Ovary (tissue), 9 donors: Measurements from ENCODE around the gene RNF217. TPM values are rescaled to one million over a fixed set of nuclear protein-coding genes. Genes with fewer than 3 reads are reported as not detected.

ENCODE experiments used
- DNase-seq, 5 donors: peaks; one replicate each; pipeline ENCODE4 v3.0.0-alpha.2; 2019 to 2020
- H3K27ac ChIP-seq, 2 donors: fragments of 200-600 bp; one replicate each; pipeline versions ENCODE4 v1.5.1 to v1.8.0; 2019 to 2022
- H3K27me3 ChIP-seq: fragments of 200-600 bp; one replicate; pipeline ENCODE4 v1.8.0; 2022
- H3K36me3 ChIP-seq: fragments of 200-600 bp; sonication (generic); one replicate; pipeline ENCODE4 v1.5.1; 2019
- H3K4me1 ChIP-seq: one replicate; pipeline ENCODE4 v1.8.1; 2013; ENCODE audit warnings: mild to moderate bottlenecking, moderate library complexity; ENCODE audit not compliant: insufficient read depth
- H3K4me3 ChIP-seq: fragments of 200-600 bp; sonication (generic); one replicate; pipeline ENCODE4 v1.5.1; 2017
- H3K9me3 ChIP-seq, 2 donors: fragments of 200-600 bp in 1 of 2; sonication (generic) in 1 of 2; one replicate each; pipeline versions ENCODE4 v1.5.1 to v1.8.1; 2013 to 2019; ENCODE audit warnings: mild to moderate bottlenecking in 1 of 2, moderate library complexity in 1 of 2
- CTCF ChIP-seq, 3 donors: fragments of 450-650 bp in 2 of 3; fragments of 200-600 bp in 1 of 3; IDR thresholded peaks; one replicate each; pipeline versions ENCODE4 v1.5.1 to v1.8.0; 2016 to 2022; ENCODE audit warnings: antibody characterized with exemption in 3 of 3, mild to moderate bottlenecking in 1 of 3
- EP300 ChIP-seq: sonication (generic); formaldehyde crosslinking; IDR thresholded peaks from one replicate; pipeline ENCODE4 v1.6.1; 2017; ENCODE audit warnings: antibody characterized with exemption
- POLR2A ChIP-seq: fragments of 450-650 bp; IDR thresholded peaks from one replicate; pipeline ENCODE4 v1.6.1; 2017; ENCODE audit warnings: antibody characterized with exemption, mild to moderate bottlenecking, moderate library complexity
- WGBS, 3 donors: extraction: QIAGEN DNeasy Blood & Tissue Kit in 1 of 3; methylation state at CpG; one replicate each; pipeline versions ENCODE4 v1.1.5 to v1.1.7; 2013 to 2017; 5-methylcytosine and 5-hydroxymethylcytosine counted together
- intact Hi-C, 4 donors: fragments of 100-400 bp; cut with DNase I; formaldehyde crosslinking; loops; one replicate each; pipeline versions ENCODE4 v1.11.0 to v1.15.1; 2022 to 2023
- polyA plus RNA-seq, 2 donors: library from polyadenylated mRNA; stranded (reverse); fragments of 200-250 nt in 1 of 2; fragments of 350-450 nt in 1 of 2; fragmentation: Illumina TruSeq in 1 of 2; extraction: RNeasy Lipid Tissue Mini Kit (QIAGEN cat#74804) in 1 of 2; gene quantifications; one replicate each; pipeline ENCODE4 v1.2.3, GENCODE V29; 2013 to 2014
- total RNA-seq, 7 donors: library from RNA; depleted of rRNA in 2 of 7; stranded (reverse); fragments of >200 nt in 2 of 7; fragmentation: NEBNext Ultra II Directional in 3 of 7; extraction: Animal tissue kit (Norgen Biotek cat#: 25700) in 3 of 7; gene quantifications; one replicate each; pipeline versions ENCODE4 v1.1.0 to v1.2.4, GENCODE V29; 2016 to 2023
- donor health status: DM: no; HTN: no; CAD: no; lungs with moderate emphysema.
- donor health status: DM: no; HTN: no; CAD: no.
- donor health status: Bipolar disorder and iron deficiency.
- donor health status: DM: yes; HTN: yes; CAD: no.
- donor health status: DM: no; HTN: no; CAD: no.
- donor health status: DM: yes; HTN: yes; CAD: no.

RNF217 gene
- total and polyA plus RNA-seq, 9 donors: 5.8 to 40.4 (median 33.6) TPM

DNA sequence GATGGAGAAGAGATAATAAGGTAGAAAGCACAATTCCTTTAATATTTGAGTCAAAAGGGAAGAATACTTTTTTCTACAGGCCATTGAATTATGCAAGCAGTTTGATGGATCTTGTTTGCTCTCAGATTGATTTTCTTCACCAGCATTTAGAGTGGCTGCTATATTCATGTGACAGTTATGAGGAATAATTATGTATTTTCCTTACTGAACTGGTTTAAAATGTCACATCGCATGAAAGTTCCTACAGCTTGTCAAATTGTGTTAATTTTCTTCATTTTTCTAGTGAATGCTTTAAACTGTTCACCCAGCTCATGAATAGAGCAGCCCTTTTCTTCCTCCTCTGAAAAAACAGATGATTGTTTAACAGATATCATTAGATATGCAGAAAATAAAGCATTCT is 153.9 kb downstream of the RNF217 start:
- no peaks in the 10 kb centered on the region for H3K27me3 ChIP-seq
- no peaks in the 10 kb centered on the region for H3K36me3 ChIP-seq
- no peaks in the 10 kb centered on the region for H3K9me3 ChIP-seq
- WGBS, 3 donors: 83 to 92% (median 90%) methylated on average over 1 of the region's 1 CpG
- no peaks in the 10 kb centered on the region for H3K4me1 ChIP-seq
- intact Hi-C loops: no loop called here
- no peak overlapping the region for H3K4me3 ChIP-seq
- no peak overlapping the region for H3K27ac ChIP-seq
- DNase-seq: no peak
- no peak for TF ChIP-seq CTCF (IDR thresholded peaks at IDR 0.05)
- no peak for TF ChIP-seq EP300
- TF ChIP-seq POLR2A: no peak

GRCh38 chr6:125116710-125117109 is 154.5 kb downstream of the RNF217 start:
- Histone ChIP-seq H3K27ac (no peak overlapping the region), H3K36me3 (no peaks in the 10 kb centered on the region), H3K27me3 (no peaks in the 10 kb centered on the region), H3K9me3 (no peaks in the 10 kb centered on the region), H3K4me1 (no peaks in the 10 kb centered on the region), H3K4me3 (no peak overlapping the region)
- intact Hi-C loops: no loop called here
- 88 to 91% (median 91%) methylated on average over 4 of the region's 4 CpGs for WGBS, 3 donors
- no peak for TF ChIP-seq POLR2A
- no peak for TF ChIP-seq EP300
- no peak for TF ChIP-seq CTCF (IDR thresholded peaks at IDR 0.05)
- no peak for DNase-seq

DNA sequence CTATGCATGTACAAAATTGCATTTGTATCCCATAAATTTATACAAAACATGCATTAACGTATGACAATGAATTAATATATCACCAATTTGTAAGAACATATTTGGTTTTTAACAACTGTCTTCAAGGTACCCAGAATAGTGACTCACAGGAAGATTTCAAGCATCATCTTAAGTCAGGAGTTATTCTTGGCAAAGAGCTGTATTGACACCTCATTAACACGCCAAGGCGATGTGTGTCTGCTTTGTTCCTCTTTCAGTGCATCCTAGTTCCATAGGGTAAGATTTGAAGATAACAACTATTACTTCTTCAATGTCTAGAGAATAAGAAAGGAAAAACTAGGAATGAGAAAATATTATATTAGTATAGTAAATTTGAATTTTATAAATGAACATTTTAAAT is 155.6 kb downstream of the RNF217 start:
- no peak for TF ChIP-seq CTCF (IDR thresholded peaks at IDR 0.05)
- no peak for TF ChIP-seq POLR2A
- no peak for TF ChIP-seq EP300
- DNase-seq: no peak
- Histone ChIP-seq H3K27ac (no peak overlapping the region), H3K9me3 (no peaks in the 10 kb centered on the region), H3K4me3 (no peak overlapping the region), H3K27me3 (no peaks in the 10 kb centered on the region), H3K4me1 (no peaks in the 10 kb centered on the region), H3K36me3 (no peaks in the 10 kb centered on the region)
- intact Hi-C loops: no loop called here
- WGBS, 3 donors: 84 to 89% (median 84%) methylated on average over 3 of the region's 3 CpGs

GRCh38 chr6:125120054-125120590 is 157.9 kb downstream of the RNF217 start:
- WGBS, 3 donors: 79 to 85% (median 82%) methylated on average over 3 of the region's 3 CpGs
- no peaks in the 10 kb centered on the region for H3K9me3 ChIP-seq
- no peak overlapping the region for H3K4me3 ChIP-seq
- H3K4me1 ChIP-seq: no peaks in the 10 kb centered on the region
- TF ChIP-seq POLR2A (no peak), CTCF (IDR thresholded peaks at IDR 0.05) (no peak), EP300 (no peak)
- no peaks in the 10 kb centered on the region for H3K36me3 ChIP-seq
- intact Hi-C loops: no loop called here
- H3K27me3 ChIP-seq: no peaks in the 10 kb centered on the region
- no peak overlapping the region for H3K27ac ChIP-seq
- no peak for DNase-seq

DNA sequence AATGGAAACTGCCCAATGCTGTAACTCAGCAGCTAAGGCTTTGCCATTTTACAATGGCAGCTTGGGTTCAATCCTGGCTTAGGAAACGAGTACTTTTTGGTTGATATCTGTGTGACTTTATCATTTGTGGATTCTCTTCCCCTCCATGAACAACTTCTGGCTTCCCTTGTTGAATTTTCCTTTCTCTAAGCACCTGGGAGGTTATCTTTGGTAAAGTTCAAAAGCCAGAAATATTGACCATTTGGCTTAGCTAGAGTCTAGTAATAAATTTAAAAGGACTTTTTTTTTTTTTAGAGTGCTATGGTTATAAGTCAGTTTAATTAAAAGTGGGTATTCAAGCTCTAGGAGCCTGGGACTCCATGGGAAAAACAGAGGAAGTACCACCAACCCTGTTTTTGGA is 159.7 kb downstream of the RNF217 start:
- no peak overlapping the region for H3K4me3 ChIP-seq
- H3K9me3 ChIP-seq: no peaks in the 10 kb centered on the region
- intact Hi-C loops: no loop called here
- H3K36me3 ChIP-seq: no peaks in the 10 kb centered on the region
- no peaks in the 10 kb centered on the region for H3K4me1 ChIP-seq
- no peaks in the 10 kb centered on the region for H3K27me3 ChIP-seq
- TF ChIP-seq EP300: no peak
- no peak for TF ChIP-seq POLR2A
- no peak for TF ChIP-seq CTCF (IDR thresholded peaks at IDR 0.05)
- WGBS, 3 donors: 55 to 74% (median 66%) methylated on average over 1 of the region's 1 CpG
- no peak overlapping the region for H3K27ac ChIP-seq
- DNase-seq: no peak
